ENCODE results near the gene USP54.

- TF ChIP-seq, protein P1, sequence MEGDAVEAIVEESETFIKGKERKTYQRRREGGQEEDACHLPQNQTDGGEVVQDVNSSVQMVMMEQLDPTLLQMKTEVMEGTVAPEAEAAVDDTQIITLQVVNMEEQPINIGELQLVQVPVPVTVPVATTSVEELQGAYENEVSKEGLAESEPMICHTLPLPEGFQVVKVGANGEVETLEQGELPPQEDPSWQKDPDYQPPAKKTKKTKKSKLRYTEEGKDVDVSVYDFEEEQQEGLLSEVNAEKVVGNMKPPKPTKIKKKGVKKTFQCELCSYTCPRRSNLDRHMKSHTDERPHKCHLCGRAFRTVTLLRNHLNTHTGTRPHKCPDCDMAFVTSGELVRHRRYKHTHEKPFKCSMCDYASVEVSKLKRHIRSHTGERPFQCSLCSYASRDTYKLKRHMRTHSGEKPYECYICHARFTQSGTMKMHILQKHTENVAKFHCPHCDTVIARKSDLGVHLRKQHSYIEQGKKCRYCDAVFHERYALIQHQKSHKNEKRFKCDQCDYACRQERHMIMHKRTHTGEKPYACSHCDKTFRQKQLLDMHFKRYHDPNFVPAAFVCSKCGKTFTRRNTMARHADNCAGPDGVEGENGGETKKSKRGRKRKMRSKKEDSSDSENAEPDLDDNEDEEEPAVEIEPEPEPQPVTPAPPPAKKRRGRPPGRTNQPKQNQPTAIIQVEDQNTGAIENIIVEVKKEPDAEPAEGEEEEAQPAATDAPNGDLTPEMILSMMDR (IDR thresholded peaks at IDR 0.05): no peak
- TF ChIP-seq EZH2 (IDR thresholded peaks at IDR 0.05; ENCODE audit: borderline replicate concordance, insufficient read depth, low read depth, low read length, poor library complexity, severe bottlenecking): no peak
Observed at GRCh38 chr10:73497623-73498022, 93.5 kb downstream of the USP54 start.

All from B cell (primary cell).